ENCODE data around the gene CLNK. TPM values are rescaled to one million over a fixed set of nuclear protein-coding genes. Genes with fewer than 3 reads are reported as not detected.

Gene CLNK
- total and polyA plus RNA-seq, 2 of the 8 experiments (the other 6 are each of a cell fraction or from before 2014, with no cell fraction given): not detected

- Histone ChIP-seq H3K4me2 (ENCODE audit: insufficient read depth in 1 of 2, low read depth in 2 of 2, low read length in 2 of 2) (no peak overlapping the region), H3K79me1 (ENCODE audit: low read depth, low read length) (no peaks in the 10 kb centered on the region), H2BK15ac (ENCODE audit: low read length) (no peak overlapping the region), H3K14ac (ENCODE audit: insufficient read length) (no peak overlapping the region), H4K91ac (replicated peaks; ENCODE audit: insufficient read length, low read length) (no peak overlapping the region), H3K36me3 (ENCODE audit: control insufficient read depth in 2 of 4, insufficient read depth in 4 of 4, low read length in 3 of 4) (no peaks in the 10 kb centered on the region), H3K4me1 (replicated peaks in 1 of 4; ENCODE audit: control insufficient read depth in 3 of 4, insufficient read depth in 4 of 4, low read length in 3 of 4) (no peaks in the 10 kb centered on the region), H3K56ac (replicated peaks; ENCODE audit: insufficient read length, low read depth, low read length) (no peak overlapping the region), H3K9me3 (ENCODE audit: insufficient read depth in 2 of 2, low read depth in 1 of 2, low read length in 1 of 2) (no peaks in the 10 kb centered on the region), H4K5ac (ENCODE audit: insufficient read length, low read depth, low read length) (no peak overlapping the region), H3K23ac (ENCODE audit: insufficient read length) (no peak overlapping the region), H4K20me1 (replicated peaks in 1 of 2; ENCODE audit: control insufficient read depth in 1 of 2, insufficient read depth in 2 of 2, low read length in 2 of 2) (no peaks in the 10 kb centered on the region), H2BK12ac (ENCODE audit: low read depth, low read length) (no peak overlapping the region), H3K4ac (replicated peaks; ENCODE audit: insufficient read length, low read depth, low read length) (no peak overlapping the region), H4K8ac (ENCODE audit: extremely low read depth, insufficient read depth, low read length) (no peak overlapping the region), H2BK120ac (replicated peaks; ENCODE audit: low read depth, low read length) (no peak overlapping the region), H3K9ac (replicated peaks in 1 of 4; ENCODE audit: extremely low read depth in 1 of 4, low read depth in 3 of 4, low read length in 3 of 4) (peak overlapping the region in 1 of 4 experiments; percentile 8; a peak in 1 of 7 replicates), H3K27me3 (replicated peaks in 1 of 4; ENCODE audit: control insufficient read depth in 3 of 4, extremely low read depth in 1 of 4, insufficient read depth in 3 of 4, low read length in 3 of 4) (no peaks in the 10 kb centered on the region; a peak in 1 of 7 replicates), H2BK5ac (ENCODE audit: low read depth, low read length) (no peak overlapping the region), H3K18ac (ENCODE audit: extremely low read depth, low read length) (no peak overlapping the region), H3K23me2 (ENCODE audit: low read depth, low read length) (no peaks in the 10 kb centered on the region), H2BK20ac (ENCODE audit: low read length) (no peak overlapping the region), H3K4me3 (ENCODE audit: extremely low read depth in 1 of 4, insufficient read depth in 2 of 4, low read depth in 3 of 4, low read length in 4 of 4) (no peak overlapping the region), H3K27ac (ENCODE audit: low read depth, low read length) (no peak overlapping the region), H3K79me2 (ENCODE audit: control insufficient read depth in 1 of 2, insufficient read depth in 2 of 2, low read length in 2 of 2) (no peaks in the 10 kb centered on the region), H2AFZ (ENCODE audit: low read length) (no peak overlapping the region), H2AK5ac (ENCODE audit: low read depth, low read length) (no peak overlapping the region; the same call in 1 of the 2 replicates)
- ChIA-PET CTCF (ENCODE audit: partially characterized antibody) (interaction anchor here (0.9 to 5.2 kb wide), 18 partner anchors 10 to 386 kb away, joined by 3 to 39 read pairs (median 6); partner anchors contain the start of gene ZNF518B), POLR2A (ENCODE audit: partially characterized antibody) (no interaction called here)
- WGBS, 2 experiments (ENCODE audit: extremely low coverage in 1 of 2, insufficient coverage in 1 of 2, insufficient read length in 1 of 2, insufficient replicate concordance in 2 of 2, low coverage in 1 of 2, low lambda C conversion rate in 2 of 2, missing lambda C conversion rate in 1 of 2): 81% methylated on average over 3 of the region's 3 CpGs; no CpG with 5 or more reads in 1 of the 2 experiments
- FAIRE-seq (no peak), DNase-seq (ENCODE audit: low read depth in 1 of 2, low spot score in 2 of 2) (no peak)
Measured at GRCh38 chr4:10527438-10527837, 157.1 kb downstream of the CLNK start.
